ENCODE data around the gene GMPPB. TPM values are rescaled to one million over a fixed set of nuclear protein-coding genes. Genes with fewer than 3 reads are reported as not detected.

GMPPB gene
- total and polyA plus RNA-seq, 9 of the 15 experiments (the other 6 are each of a cell fraction or from before 2014, with no cell fraction given), result 0.53 to 17.4 (median 8.1) TPM

DNA sequence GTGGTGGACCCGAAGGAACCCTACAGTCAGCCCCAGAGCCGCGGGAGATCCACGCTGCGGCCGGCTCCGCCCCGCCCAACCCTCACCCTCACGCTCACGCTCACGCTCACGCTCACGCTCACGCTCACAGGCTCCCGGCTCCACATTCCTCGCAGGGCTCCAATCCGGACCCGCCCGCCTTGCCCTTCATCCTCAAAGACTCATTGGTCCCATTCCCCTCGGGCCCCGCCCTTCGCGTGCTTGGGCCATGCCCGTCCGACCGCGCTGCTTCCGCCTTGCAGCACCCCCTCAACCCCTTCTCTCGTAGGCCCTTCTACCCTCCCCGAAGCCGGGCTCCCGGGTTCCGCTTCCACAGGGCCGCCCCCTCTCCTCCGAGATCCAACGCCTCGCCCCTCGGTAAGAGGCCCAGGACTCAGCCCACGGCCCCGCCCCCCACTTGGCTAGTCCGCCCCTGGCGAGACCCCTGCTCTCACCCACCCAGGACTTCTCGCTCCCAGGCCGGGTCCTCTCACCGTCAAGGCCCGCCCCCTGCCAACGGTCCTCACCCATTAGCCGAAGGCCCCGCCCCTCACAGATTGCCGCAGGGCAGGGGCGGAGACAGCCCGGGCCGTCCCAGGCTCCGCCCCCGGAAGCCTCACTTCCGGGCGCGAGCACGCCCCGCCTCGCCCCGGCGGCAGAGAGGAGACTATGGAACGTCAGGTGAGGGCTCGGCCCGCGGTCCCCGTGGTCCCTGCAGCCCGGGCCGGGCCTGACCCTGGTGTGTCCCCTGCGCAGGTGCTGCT is 49.8 kb downstream of the GMPPB start, which contains the start of gene APEH (continued):
- TF ChIP-seq NCOA4 (IDR thresholded peaks at IDR 0.05; ENCODE audit: partially characterized antibody) (no peak), FIP1L1 (IDR thresholded peaks at IDR 0.05; ENCODE audit: low read depth, low read length, poor library complexity, severe bottlenecking) (peak; percentile 64), MEIS2 (IDR thresholded peaks at IDR 0.05; ENCODE audit: partially characterized antibody) (peak; percentile 15), NFIC (IDR thresholded peaks at IDR 0.05) (peak; percentile 85), HLTF (IDR thresholded peaks at IDR 0.05) (no peak), BRF1 (IDR thresholded peaks at IDR 0.05; ENCODE audit: borderline replicate concordance, extremely low read depth, insufficient read length) (no peak), ETV1 (tag; conservative IDR thresholded peaks at IDR 0.05; ENCODE audit: low read depth) (peak; percentile 75), PHF8 (IDR thresholded peaks at IDR 0.05; ENCODE audit: borderline replicate concordance, low read length) (peak; percentile 78; the same call in 1 of the 2 replicates), SRF (CRISPR knock-in tag; IDR thresholded peaks at IDR 0.05) (0 out of 4 replicates have a peak, but pooled peaks of 1 of the 2 experiments have one; percentile 46), POLR2G (IDR thresholded peaks at IDR 0.05; ENCODE audit: low read depth, low read length) (peak; percentile 91), EZH2 (IDR thresholded peaks at IDR 0.05; ENCODE audit: borderline replicate concordance, low read depth, low read length) (no peak)
- TF ChIP-seq, protein P1, sequence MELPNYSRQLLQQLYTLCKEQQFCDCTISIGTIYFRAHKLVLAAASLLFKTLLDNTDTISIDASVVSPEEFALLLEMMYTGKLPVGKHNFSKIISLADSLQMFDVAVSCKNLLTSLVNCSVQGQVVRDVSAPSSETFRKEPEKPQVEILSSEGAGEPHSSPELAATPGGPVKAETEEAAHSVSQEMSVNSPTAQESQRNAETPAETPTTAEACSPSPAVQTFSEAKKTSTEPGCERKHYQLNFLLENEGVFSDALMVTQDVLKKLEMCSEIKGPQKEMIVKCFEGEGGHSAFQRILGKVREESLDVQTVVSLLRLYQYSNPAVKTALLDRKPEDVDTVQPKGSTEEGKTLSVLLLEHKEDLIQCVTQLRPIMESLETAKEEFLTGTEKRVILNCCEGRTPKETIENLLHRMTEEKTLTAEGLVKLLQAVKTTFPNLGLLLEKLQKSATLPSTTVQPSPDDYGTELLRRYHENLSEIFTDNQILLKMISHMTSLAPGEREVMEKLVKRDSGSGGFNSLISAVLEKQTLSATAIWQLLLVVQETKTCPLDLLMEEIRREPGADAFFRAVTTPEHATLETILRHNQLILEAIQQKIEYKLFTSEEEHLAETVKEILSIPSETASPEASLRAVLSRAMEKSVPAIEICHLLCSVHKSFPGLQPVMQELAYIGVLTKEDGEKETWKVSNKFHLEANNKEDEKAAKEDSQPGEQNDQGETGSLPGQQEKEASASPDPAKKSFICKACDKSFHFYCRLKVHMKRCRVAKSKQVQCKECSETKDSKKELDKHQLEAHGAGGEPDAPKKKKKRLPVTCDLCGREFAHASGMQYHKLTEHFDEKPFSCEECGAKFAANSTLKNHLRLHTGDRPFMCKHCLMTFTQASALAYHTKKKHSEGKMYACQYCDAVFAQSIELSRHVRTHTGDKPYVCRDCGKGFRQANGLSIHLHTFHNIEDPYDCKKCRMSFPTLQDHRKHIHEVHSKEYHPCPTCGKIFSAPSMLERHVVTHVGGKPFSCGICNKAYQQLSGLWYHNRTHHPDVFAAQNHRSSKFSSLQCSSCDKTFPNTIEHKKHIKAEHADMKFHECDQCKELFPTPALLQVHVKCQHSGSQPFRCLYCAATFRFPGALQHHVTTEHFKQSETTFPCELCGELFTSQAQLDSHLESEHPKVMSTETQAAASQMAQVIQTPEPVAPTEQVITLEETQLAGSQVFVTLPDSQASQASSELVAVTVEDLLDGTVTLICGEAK (IDR thresholded peaks at IDR 0.05), result peak; percentile 93
- TF ChIP-seq, protein P1 (CRISPR knock-in tag; IDR thresholded peaks at IDR 0.05), result no peak
- TF ChIP-seq, protein P2, sequence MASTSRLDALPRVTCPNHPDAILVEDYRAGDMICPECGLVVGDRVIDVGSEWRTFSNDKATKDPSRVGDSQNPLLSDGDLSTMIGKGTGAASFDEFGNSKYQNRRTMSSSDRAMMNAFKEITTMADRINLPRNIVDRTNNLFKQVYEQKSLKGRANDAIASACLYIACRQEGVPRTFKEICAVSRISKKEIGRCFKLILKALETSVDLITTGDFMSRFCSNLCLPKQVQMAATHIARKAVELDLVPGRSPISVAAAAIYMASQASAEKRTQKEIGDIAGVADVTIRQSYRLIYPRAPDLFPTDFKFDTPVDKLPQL (IDR thresholded peaks at IDR 0.05; ENCODE audit: extremely low read depth, insufficient read length), result no peak
- TF ChIP-seq, protein P3, sequence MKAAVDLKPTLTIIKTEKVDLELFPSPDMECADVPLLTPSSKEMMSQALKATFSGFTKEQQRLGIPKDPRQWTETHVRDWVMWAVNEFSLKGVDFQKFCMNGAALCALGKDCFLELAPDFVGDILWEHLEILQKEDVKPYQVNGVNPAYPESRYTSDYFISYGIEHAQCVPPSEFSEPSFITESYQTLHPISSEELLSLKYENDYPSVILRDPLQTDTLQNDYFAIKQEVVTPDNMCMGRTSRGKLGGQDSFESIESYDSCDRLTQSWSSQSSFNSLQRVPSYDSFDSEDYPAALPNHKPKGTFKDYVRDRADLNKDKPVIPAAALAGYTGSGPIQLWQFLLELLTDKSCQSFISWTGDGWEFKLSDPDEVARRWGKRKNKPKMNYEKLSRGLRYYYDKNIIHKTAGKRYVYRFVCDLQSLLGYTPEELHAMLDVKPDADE (conservative IDR thresholded peaks at IDR 0.05; ENCODE audit: control insufficient read depth, low read depth, low read length), result no peak; the same call in 1 of the 2 replicates

Measured in K562 (cell line).